GM23248 (cell line): ENCODE results near the gene KRTAP10-8.

Experiments
- EZH2 ChIP-seq: fragments of 200-600 bp; sonication (generic); IDR thresholded peaks from 2 replicates; pipeline ENCODE4 v1.6.1; 2018; ENCODE audit warnings: antibody characterized with exemption, mild to moderate bottlenecking; ENCODE audit not compliant: insufficient read depth, poor library complexity, severe bottlenecking
- EZH2phosphoT487 ChIP-seq: fragments of 200-600 bp; sonication (generic); IDR thresholded peaks from 2 replicates; pipeline ENCODE4 v1.6.1; 2018; ENCODE audit warnings: antibody characterized with exemption, moderate library complexity, mild to moderate bottlenecking, low read depth; ENCODE audit not compliant: insufficient read depth

DNA sequence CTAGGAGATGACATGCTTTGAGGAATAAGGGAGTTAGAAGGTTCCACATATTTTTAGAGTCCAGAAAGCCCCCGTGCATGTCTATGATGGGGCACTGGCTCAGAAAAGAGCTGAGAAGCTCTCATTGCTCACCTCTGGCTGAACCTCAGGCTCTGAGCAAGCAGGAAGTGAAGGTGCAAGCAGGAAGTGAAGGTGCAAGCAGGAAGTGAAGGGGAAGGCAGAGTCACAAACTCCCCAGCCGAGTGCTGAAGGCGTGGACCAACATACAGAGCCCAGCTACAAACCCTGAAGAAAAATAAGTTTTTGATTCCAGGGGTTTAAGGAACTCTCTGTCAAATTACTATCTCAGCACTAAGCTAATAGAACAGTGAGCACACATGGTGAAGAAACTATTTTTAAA lies 7.0 kb downstream of the KRTAP10-8 start:
- TF ChIP-seq EZH2 (no peak), EZH2phosphoT487 (no peak)
